Measurements from ENCODE around the gene GPR32.

GPR32 gene

DNA sequence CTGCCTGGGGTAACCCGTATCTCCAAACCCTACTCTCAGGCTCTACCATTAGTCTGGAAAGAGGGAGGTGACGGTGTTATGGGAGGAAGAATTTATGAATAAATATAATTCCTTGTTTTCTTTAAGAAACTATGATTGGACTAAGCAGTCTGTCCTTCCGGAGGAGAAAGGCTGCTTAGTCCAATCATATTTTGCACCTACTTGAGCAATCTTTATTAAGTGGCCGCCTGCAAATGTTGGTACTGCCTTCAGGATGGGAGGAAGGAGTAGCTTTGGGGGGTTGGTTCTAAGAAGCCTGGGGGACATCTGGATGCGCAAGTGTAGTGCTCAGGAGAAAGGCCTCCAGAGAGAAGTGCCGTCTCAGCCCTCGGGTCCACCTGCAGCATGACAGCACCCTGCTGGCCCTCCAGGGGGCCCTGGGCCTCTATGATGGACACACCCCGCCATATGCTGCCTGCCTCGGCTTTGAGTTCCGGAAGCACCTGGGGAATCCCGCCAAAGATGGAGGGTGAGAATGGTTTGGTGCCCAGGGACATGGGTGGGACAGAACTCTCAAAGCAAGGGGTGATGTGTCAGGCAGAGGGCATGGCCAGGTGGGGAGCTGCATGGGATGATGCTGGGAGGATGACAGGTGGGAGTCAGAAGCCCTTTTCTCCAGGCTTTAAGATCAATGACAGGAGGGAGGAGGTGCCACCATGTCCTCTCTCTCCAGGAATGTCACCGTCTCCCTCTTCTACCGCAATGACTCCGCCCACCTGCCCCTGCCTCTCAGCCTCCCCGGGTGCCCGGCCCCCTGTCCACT, 24.0 kb downstream of the GPR32 start:
- no peak overlapping the region; the same call in 1 of the 2 replicates for H3K27ac ChIP-seq (ENCODE audit: extremely low read depth, low read depth, low read length)
- POLR2A ChIA-PET, result interaction anchor here (0.8 to 7.9 kb wide), 8 partner anchors 9 to 238 kb away, joined by 3 to 85 read pairs (median 4); no protein-coding TSS in a partner anchor
- TF ChIP-seq ZNF394 (tag by site-specific recombination; IDR thresholded peaks at IDR 0.05; ENCODE audit: borderline replicate concordance), result peak; percentile 78; the same call in 1 of the 2 replicates
- TF ChIP-seq SP2 (tag by site-specific recombination; IDR thresholded peaks at IDR 0.05), result peak; percentile 29
- TF ChIP-seq KLF7 (tag by site-specific recombination; IDR thresholded peaks at IDR 0.05; ENCODE audit: borderline replicate concordance), result 0 out of 2 replicates have a peak, but pooled peaks have one; percentile 19
- TF ChIP-seq EGR2 (tag by site-specific recombination; IDR thresholded peaks at IDR 0.05; ENCODE audit: low read depth), result peak; percentile 54
- peak; percentile 68; the same call in 1 of the 2 replicates for TF ChIP-seq ZNF837 (tag by site-specific recombination; IDR thresholded peaks at IDR 0.05)
- TF ChIP-seq ZNF10 (tag by site-specific recombination; IDR thresholded peaks at IDR 0.05), result no peak
- TF ChIP-seq ZNF555 (tag by site-specific recombination; conservative IDR thresholded peaks at IDR 0.05), result no peak
- 0 out of 2 replicates have a peak, but pooled peaks have one; percentile 8 for TF ChIP-seq ZNF785 (tag by site-specific recombination; IDR thresholded peaks at IDR 0.05)
- peak; percentile 91 for TF ChIP-seq PRDM10 (tag by site-specific recombination; IDR thresholded peaks at IDR 0.05)
- TF ChIP-seq ZNF211 (tag by site-specific recombination; IDR thresholded peaks at IDR 0.05; ENCODE audit: low read depth), result no peak
- TF ChIP-seq, protein P1, sequence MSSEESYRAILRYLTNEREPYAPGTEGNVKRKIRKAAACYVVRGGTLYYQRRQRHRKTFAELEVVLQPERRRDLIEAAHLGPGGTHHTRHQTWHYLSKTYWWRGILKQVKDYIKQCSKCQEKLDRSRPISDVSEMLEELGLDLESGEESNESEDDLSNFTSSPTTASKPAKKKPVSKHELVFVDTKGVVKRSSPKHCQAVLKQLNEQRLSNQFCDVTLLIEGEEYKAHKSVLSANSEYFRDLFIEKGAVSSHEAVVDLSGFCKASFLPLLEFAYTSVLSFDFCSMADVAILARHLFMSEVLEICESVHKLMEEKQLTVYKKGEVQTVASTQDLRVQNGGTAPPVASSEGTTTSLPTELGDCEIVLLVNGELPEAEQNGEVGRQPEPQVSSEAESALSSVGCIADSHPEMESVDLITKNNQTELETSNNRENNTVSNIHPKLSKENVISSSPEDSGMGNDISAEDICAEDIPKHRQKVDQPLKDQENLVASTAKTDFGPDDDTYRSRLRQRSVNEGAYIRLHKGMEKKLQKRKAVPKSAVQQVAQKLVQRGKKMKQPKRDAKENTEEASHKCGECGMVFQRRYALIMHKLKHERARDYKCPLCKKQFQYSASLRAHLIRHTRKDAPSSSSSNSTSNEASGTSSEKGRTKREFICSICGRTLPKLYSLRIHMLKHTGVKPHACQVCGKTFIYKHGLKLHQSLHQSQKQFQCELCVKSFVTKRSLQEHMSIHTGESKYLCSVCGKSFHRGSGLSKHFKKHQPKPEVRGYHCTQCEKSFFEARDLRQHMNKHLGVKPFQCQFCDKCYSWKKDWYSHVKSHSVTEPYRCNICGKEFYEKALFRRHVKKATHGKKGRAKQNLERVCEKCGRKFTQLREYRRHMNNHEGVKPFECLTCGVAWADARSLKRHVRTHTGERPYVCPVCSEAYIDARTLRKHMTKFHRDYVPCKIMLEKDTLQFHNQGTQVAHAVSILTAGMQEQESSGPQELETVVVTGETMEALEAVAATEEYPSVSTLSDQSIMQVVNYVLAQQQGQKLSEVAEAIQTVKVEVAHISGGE (tag by site-specific recombination; conservative IDR thresholded peaks at IDR 0.05; ENCODE audit: low read depth), result 0 out of 2 replicates have a peak, but pooled peaks have one; percentile 4
- TF ChIP-seq, protein P2, sequence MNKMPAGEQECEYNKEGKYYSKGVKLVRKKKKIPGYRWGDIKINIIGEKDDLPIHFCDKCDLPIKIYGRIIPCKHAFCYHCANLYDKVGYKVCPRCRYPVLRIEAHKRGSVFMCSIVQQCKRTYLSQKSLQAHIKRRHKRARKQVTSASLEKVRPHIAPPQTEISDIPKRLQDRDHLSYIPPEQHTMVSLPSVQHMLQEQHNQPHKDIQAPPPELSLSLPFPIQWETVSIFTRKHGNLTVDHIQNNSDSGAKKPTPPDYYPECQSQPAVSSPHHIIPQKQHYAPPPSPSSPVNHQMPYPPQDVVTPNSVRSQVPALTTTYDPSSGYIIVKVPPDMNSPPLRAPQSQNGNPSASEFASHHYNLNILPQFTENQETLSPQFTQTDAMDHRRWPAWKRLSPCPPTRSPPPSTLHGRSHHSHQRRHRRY (tag by site-specific recombination; IDR thresholded peaks at IDR 0.05), result peak; percentile 34; the same call in 1 of the 2 replicates
- TF ChIP-seq ZBTB20 (tag by site-specific recombination; IDR thresholded peaks at IDR 0.05), result peak; percentile 91
- TF ChIP-seq OVOL3 (tag by site-specific recombination; IDR thresholded peaks at IDR 0.05), result peak; percentile 26; the same call in 1 of the 2 replicates
- TF ChIP-seq, protein P3, sequence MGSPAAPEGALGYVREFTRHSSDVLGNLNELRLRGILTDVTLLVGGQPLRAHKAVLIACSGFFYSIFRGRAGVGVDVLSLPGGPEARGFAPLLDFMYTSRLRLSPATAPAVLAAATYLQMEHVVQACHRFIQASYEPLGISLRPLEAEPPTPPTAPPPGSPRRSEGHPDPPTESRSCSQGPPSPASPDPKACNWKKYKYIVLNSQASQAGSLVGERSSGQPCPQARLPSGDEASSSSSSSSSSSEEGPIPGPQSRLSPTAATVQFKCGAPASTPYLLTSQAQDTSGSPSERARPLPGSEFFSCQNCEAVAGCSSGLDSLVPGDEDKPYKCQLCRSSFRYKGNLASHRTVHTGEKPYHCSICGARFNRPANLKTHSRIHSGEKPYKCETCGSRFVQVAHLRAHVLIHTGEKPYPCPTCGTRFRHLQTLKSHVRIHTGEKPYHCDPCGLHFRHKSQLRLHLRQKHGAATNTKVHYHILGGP (tag by site-specific recombination; IDR thresholded peaks at IDR 0.05), result peak; percentile 78; the same call in 1 of the 2 replicates
- TF ChIP-seq ZSCAN23 (tag by site-specific recombination; IDR thresholded peaks at IDR 0.05), result 0 out of 2 replicates have a peak, but pooled peaks have one; percentile 18
- TF ChIP-seq ZNF660 (tag by site-specific recombination; IDR thresholded peaks at IDR 0.05), result no peak; the same call in 1 of the 2 replicates
- TF ChIP-seq, protein P4, sequence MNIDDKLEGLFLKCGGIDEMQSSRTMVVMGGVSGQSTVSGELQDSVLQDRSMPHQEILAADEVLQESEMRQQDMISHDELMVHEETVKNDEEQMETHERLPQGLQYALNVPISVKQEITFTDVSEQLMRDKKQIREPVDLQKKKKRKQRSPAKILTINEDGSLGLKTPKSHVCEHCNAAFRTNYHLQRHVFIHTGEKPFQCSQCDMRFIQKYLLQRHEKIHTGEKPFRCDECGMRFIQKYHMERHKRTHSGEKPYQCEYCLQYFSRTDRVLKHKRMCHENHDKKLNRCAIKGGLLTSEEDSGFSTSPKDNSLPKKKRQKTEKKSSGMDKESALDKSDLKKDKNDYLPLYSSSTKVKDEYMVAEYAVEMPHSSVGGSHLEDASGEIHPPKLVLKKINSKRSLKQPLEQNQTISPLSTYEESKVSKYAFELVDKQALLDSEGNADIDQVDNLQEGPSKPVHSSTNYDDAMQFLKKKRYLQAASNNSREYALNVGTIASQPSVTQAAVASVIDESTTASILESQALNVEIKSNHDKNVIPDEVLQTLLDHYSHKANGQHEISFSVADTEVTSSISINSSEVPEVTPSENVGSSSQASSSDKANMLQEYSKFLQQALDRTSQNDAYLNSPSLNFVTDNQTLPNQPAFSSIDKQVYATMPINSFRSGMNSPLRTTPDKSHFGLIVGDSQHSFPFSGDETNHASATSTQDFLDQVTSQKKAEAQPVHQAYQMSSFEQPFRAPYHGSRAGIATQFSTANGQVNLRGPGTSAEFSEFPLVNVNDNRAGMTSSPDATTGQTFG (tag by site-specific recombination; IDR thresholded peaks at IDR 0.05; ENCODE audit: borderline replicate concordance), result 0 out of 2 replicates have a peak, but pooled peaks have one; percentile 53
- 0 out of 2 replicates have a peak, but pooled peaks have one; percentile 3 for TF ChIP-seq ZNF146 (tag by site-specific recombination; IDR thresholded peaks at IDR 0.05)
- no peak for TF ChIP-seq ZNF133 (tag by site-specific recombination; IDR thresholded peaks at IDR 0.05)

More for the DNA sequence above, 24.0 kb downstream of the GPR32 start:
- H3K4me1 ChIP-seq (ENCODE audit: control insufficient read depth, insufficient read depth, low read length), result peaks cover 4% of the 10 kb centered on the region; the same call in 1 of the 2 replicates
- CTCF ChIA-PET, result interaction anchor here (1.0 to 9.4 kb wide), 4 partner anchors 10 to 130 kb away, joined by 5 to 79 read pairs (median 6); no protein-coding TSS in a partner anchor
- peaks cover 6 to 42% of the 10 kb centered on the region in 2 experiments; a peak in 2 of 3 replicates for H3K36me3 ChIP-seq (ENCODE audit: control insufficient read depth in 2 of 2, insufficient read depth in 1 of 2, low read length in 2 of 2)
- no peaks in the 10 kb centered on the region for H3K9me3 ChIP-seq (ENCODE audit: control insufficient read depth, insufficient read depth, low read depth, low read length)
- no peak overlapping the region for H3K4me3 ChIP-seq (ENCODE audit: low read depth, low read length)
